Globus pallidus (tissue), 1 donor: ENCODE results near the gene DYSF.

ENCODE experiments used
- DNase-seq: peaks from one replicate; pipeline ENCODE4 v3.0.0-alpha.2; 2015; ENCODE audit warnings: low spot score

Gene DYSF

DNA sequence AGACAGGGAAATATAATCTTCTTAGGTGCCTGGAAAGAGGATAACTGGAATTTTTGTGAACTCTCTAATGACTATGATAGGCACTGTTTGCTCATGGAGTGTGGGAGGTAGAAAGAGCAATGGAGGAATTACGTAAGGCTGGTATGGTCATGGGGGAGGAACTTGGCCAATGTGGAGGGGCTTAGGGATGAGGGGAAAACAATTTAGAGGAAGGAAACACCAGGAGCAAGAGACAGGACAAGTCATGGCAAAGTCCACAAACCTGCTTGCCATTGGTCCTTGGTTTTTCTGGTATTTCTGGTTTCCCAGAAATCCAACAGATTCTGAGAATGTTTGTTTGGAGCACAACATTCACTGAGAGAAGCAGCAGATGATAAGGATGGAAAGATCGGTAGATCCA is 274.2 kb downstream of the DYSF start:
- DNase-seq = no peak

DNA sequence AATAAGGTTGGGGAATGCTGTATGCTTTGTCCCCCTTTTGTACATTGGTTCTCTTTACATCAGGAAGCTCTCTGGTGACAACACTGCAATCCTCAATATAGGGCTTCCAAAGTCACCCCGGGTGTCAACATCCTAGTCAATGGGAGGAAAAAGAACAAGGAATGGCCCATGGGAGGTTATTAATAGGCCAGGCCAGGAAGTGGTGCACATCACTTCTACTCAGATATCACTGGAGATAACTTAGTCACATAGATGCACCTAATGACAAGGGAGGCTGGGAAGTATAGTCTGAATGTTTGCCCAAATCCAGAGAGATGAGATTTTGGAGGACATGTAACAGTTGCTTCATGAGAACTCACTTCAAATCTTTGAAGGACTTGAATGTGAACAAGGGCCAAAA is 274.7 kb downstream of the DYSF start:
- DNase-seq = no peak

DNA sequence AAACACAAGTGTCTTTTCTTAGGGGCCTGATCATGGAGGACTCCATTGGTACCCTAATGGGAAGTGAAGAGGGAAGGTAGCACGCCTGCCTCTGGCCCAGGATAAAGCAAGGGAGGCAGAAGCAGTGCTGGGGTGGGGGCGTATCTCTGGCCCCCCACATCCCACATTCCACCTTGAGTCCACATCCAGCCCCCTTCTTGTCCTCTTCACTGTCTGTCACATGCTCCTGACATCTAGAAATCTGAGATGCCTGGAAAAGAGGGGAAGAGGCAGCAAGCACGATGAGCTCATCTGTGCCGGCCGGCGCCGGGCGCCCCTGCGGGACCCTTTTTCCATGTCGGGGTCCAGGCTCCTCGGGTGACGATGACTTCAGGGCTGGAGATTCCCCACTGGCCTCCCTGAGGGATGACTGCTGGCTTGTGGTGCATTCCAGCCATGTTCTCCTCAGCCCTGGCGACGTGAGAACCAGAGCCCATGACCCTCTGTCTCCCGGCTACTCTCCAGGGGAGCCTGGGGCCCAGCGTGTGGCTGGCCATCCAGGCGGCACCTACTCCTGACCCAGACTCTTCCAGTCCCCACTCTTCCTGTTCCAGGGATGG is 277.5 kb downstream of the DYSF start:
- DNase-seq = no peak

DNA sequence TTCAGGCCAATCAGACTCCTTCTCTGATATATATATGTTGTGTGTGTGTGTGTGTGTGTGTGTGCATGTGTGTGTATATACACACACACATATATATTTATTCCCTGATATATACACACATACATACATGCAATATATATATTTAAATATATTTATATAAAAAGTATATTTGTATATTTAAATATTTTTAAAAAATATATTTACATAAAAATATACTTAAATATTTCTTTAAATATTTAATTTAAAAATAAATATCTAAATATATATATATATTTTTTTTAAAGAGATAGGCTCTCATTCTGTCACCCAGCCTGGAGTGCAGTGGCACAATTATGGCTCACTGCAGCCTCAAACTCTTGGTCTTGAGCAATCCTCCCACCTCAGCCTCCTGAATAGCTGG is 281.3 kb downstream of the DYSF start:
- DNase-seq = no peak

DNA sequence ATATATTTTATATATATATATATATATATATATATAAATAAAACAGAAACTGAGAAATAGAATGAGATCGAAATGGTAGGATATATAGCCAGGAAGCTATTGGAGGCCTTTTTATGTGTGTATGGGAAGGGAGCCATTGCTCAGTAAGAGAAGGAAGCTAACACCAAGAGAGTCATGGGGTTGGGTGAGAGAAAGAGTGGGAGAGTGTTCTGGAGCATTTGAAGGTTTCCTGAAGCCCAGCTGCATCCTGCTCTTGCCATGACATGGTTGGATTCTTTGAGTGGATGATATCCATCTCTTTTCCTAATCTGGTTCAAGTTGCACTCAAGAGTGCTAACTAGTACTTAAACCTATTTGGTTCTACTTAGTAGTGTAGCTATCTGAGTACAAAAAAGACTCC is 282.3 kb downstream of the DYSF start:
- DNase-seq = no peak
